ENCODE measurements around the gene ATP12A. TPM values are rescaled to one million over a fixed set of nuclear protein-coding genes. Genes with fewer than 3 reads are reported as not detected.

The ATP12A gene
- polyA plus RNA-seq, 3 donors = not detected

GRCh38 chr13:24738366-24738847 lies 58.2 kb downstream of the ATP12A start:
- no peaks in the 10 kb centered on the region for H3K36me3 Mint-ChIP-seq
- Histone ChIP-seq H3K4me3 (replicated peaks in 1 of 3; ENCODE audit: low read depth in 2 of 3, low read length in 3 of 3) (no peak overlapping the region), H3K9me3 (replicated peaks in 1 of 2; ENCODE audit: control insufficient read depth in 1 of 2, insufficient read depth in 1 of 2, low read length in 2 of 2) (no peaks in the 10 kb centered on the region), H3K9ac (ENCODE audit: insufficient read depth, low read length, poor library complexity, severe bottlenecking) (no peak overlapping the region), H3K79me2 (ENCODE audit: insufficient read depth, low read length) (no peaks in the 10 kb centered on the region), H3K4me1 (ENCODE audit: control insufficient read depth in 1 of 2, insufficient read depth in 2 of 2, low read length in 2 of 2) (no peaks in the 10 kb centered on the region), H3K27ac (ENCODE audit: low read depth in 1 of 2, low read length in 2 of 2) (no peak overlapping the region), H4K20me1 (ENCODE audit: insufficient read depth, low read length) (no peaks in the 10 kb centered on the region), H3K27me3 (ENCODE audit: control insufficient read depth in 2 of 2, insufficient read depth in 2 of 2, low read length in 2 of 2) (no peaks in the 10 kb centered on the region), H2AFZ (ENCODE audit: insufficient read depth, low read depth, low read length, poor library complexity, severe bottlenecking) (no peak overlapping the region), H3K36me3 (replicated peaks in 1 of 2; ENCODE audit: control insufficient read depth in 1 of 2, insufficient read depth in 2 of 2, low read length in 2 of 2) (no peaks in the 10 kb centered on the region), H3K4me2 (replicated peaks; ENCODE audit: extremely low read depth, low read length, poor library complexity, severe bottlenecking) (no peak overlapping the region)
- no peaks in the 10 kb centered on the region for H3K4me1 Mint-ChIP-seq
- H3K27ac Mint-ChIP-seq = no peak overlapping the region
- peaks cover 2 to 6% (median 3%) of the 10 kb centered on the region in 3 donors for H3K27me3 Mint-ChIP-seq (ENCODE audit: low read depth in 3 of 3)
- DNase-seq = no peak
- WGBS (ENCODE audit: insufficient coverage) = 97% methylated on average over 5 of the region's 5 CpGs
- no peak overlapping the region for H3K4me3 Mint-ChIP-seq
- intact Hi-C loops (cut with micrococcal nuclease) = no loop called here
- TF ChIP-seq, protein P1, sequence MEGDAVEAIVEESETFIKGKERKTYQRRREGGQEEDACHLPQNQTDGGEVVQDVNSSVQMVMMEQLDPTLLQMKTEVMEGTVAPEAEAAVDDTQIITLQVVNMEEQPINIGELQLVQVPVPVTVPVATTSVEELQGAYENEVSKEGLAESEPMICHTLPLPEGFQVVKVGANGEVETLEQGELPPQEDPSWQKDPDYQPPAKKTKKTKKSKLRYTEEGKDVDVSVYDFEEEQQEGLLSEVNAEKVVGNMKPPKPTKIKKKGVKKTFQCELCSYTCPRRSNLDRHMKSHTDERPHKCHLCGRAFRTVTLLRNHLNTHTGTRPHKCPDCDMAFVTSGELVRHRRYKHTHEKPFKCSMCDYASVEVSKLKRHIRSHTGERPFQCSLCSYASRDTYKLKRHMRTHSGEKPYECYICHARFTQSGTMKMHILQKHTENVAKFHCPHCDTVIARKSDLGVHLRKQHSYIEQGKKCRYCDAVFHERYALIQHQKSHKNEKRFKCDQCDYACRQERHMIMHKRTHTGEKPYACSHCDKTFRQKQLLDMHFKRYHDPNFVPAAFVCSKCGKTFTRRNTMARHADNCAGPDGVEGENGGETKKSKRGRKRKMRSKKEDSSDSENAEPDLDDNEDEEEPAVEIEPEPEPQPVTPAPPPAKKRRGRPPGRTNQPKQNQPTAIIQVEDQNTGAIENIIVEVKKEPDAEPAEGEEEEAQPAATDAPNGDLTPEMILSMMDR (IDR thresholded peaks at IDR 0.05) = no peak
- no peaks in the 10 kb centered on the region for H3K9me3 Mint-ChIP-seq

DNA sequence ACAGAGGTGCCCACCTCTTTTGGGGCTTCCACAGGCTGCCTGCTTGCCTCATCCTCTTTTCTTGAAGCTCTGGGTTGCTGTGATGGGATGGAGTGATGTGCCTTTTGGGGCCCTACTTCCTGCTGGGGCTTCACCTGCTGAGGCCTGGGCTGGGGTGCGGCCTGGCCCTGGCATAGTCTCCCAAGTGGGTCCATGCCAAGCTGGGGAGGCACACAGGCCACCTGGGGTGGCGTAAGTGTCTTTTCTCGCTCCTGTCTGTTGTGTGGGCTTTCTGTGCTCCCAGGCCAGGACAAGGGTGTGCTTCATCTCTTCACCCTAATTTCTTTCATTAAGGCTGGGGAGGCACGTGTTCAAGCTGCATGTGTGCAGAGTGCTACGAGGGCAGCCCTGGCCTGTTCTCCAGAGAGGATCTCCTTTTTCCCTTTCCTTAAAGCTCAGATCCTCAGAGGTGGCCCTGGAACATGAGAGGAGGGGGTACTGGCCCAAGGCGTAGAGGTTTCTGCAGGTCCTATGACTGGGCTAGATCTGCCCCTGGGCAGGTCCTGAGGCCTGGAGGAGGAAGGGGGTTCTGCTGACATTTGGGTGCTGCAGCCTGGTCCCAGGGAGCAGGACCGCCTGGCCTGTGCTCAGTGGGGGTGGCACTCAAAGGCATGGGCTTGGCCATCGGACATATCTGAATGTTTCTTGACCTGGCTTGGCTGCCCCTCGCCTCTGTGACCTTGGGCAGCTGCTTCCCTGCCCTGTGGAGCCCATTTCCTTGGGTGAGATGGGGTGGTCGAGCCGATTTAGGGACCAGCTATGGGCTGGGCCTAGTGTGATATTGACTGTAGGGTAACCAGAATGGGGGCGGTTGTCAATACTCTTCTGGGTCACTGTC lies 60.0 kb downstream of the ATP12A start:
- Mint-ChIP-seq H3K4me3 (no peak overlapping the region), H3K9me3 (no peaks in the 10 kb centered on the region), H3K27ac (peak overlapping the region in 1 of 7 donors; percentile 78), H3K4me1 (no peaks in the 10 kb centered on the region), H3K36me3 (no peaks in the 10 kb centered on the region), H3K27me3 (ENCODE audit: low read depth in 3 of 3) (peaks cover 10 to 16% (median 14%) of the 10 kb centered on the region in 3 donors)
- no peak overlapping the region for H3K9ac ChIP-seq (ENCODE audit: insufficient read depth, low read length, poor library complexity, severe bottlenecking)
- no peak overlapping the region for H3K27ac ChIP-seq (ENCODE audit: low read depth in 1 of 2, low read length in 2 of 2)
- H3K4me3 ChIP-seq (replicated peaks in 1 of 3; ENCODE audit: low read depth in 2 of 3, low read length in 3 of 3) = no peak overlapping the region
- intact Hi-C loops (cut with micrococcal nuclease) = no loop called here
- H3K36me3 ChIP-seq (replicated peaks in 1 of 2; ENCODE audit: control insufficient read depth in 1 of 2, insufficient read depth in 2 of 2, low read length in 2 of 2) = no peaks in the 10 kb centered on the region
- no peak for DNase-seq
- H4K20me1 ChIP-seq (ENCODE audit: insufficient read depth, low read length) = no peaks in the 10 kb centered on the region
- H3K9me3 ChIP-seq (replicated peaks in 1 of 2; ENCODE audit: control insufficient read depth in 1 of 2, insufficient read depth in 1 of 2, low read length in 2 of 2) = no peaks in the 10 kb centered on the region
- no peaks in the 10 kb centered on the region for H3K4me1 ChIP-seq (ENCODE audit: control insufficient read depth in 1 of 2, insufficient read depth in 2 of 2, low read length in 2 of 2)
- no peaks in the 10 kb centered on the region for H3K79me2 ChIP-seq (ENCODE audit: insufficient read depth, low read length)
- peaks cover 0 to 3% of the 10 kb centered on the region in 2 donors for H3K27me3 ChIP-seq (ENCODE audit: control insufficient read depth in 2 of 2, insufficient read depth in 2 of 2, low read length in 2 of 2)
- H2AFZ ChIP-seq (ENCODE audit: insufficient read depth, low read depth, low read length, poor library complexity, severe bottlenecking) = no peak overlapping the region
- TF ChIP-seq, protein P1 (IDR thresholded peaks at IDR 0.05) = no peak
- 91% methylated on average over 8 of the region's 12 CpGs for WGBS (ENCODE audit: insufficient coverage)
- H3K4me2 ChIP-seq (replicated peaks; ENCODE audit: extremely low read depth, low read length, poor library complexity, severe bottlenecking) = no peak overlapping the region

Measured in CD14-positive monocyte (primary cell).